NCI-H187 treated with DMSO at 0.1 percent for 48 hours (cell line): ENCODE data around the gene GPR39.
"Not testable (repeated sequence)": the region's sequence is repeated elsewhere in the genome, so short reads cannot be mapped to it uniquely, and the experiment has no call there.

Experiments used
- DNase-seq: peaks from one replicate; lab custom pipeline; 2025; lab: John Stamatoyannopoulos, UW

The GPR39 gene

GRCh38 chr2:132496555-132496954 lies 80.0 kb downstream of the GPR39 start:
- DNase-seq: no peak

GRCh38 chr2:132497591-132497990 lies 81.0 kb downstream of the GPR39 start:
- no peak for DNase-seq

- no peak for DNase-seq
These were observed 87.1 kb downstream of the GPR39 start for GRCh38 chr2:132503701-132504100.

GRCh38 chr2:132515010-132515409 lies 98.4 kb downstream of the GPR39 start:
- DNase-seq: no peak

- DNase-seq: no peak
These were observed 100.8 kb downstream of the GPR39 start for GRCh38 chr2:132517386-132517785.

GRCh38 chr2:132518302-132518701 lies 101.7 kb downstream of the GPR39 start:
- DNase-seq: no peak

GRCh38 chr2:132519566-132519965 lies 103.0 kb downstream of the GPR39 start:
- no peak for DNase-seq

GRCh38 chr2:132521341-132521740 lies 104.7 kb downstream of the GPR39 start:
- DNase-seq: no peak

GRCh38 chr2:132522901-132523300 lies 106.3 kb downstream of the GPR39 start:
- no peak for DNase-seq

- not testable (repeated sequence) for DNase-seq
These were observed 120.5 kb downstream of the GPR39 start for GRCh38 chr2:132537061-132537460.

GRCh38 chr2:132538331-132538855 lies 121.8 kb downstream of the GPR39 start:
- no peak for DNase-seq

- DNase-seq: no peak
These were observed 123.6 kb downstream of the GPR39 start for GRCh38 chr2:132540166-132540565.

GRCh38 chr2:132542953-132543569 lies 126.5 kb downstream of the GPR39 start:
- no peak for DNase-seq

- no peak for DNase-seq
These were observed 127.5 kb downstream of the GPR39 start for GRCh38 chr2:132544006-132544630.

GRCh38 chr2:132547090-132547687 lies 130.6 kb downstream of the GPR39 start:
- no peak for DNase-seq

GRCh38 chr2:132549935-132550670 lies 133.5 kb downstream of the GPR39 start:
- DNase-seq: no peak

GRCh38 chr2:132550946-132551345 lies 134.3 kb downstream of the GPR39 start:
- DNase-seq: no peak

GRCh38 chr2:132557694-132558093 lies 141.1 kb downstream of the GPR39 start:
- DNase-seq: no peak

- no peak for DNase-seq
These were observed 142.7 kb downstream of the GPR39 start for GRCh38 chr2:132559326-132559725.

- no peak for DNase-seq
These were observed 143.3 kb downstream of the GPR39 start for GRCh38 chr2:132559921-132560320.

- no peak for DNase-seq
These were observed 144.0 kb downstream of the GPR39 start for GRCh38 chr2:132560562-132560961.

GRCh38 chr2:132562245-132562644 lies 145.6 kb downstream of the GPR39 start:
- DNase-seq: no peak

GRCh38 chr2:132564065-132564464 lies 147.5 kb downstream of the GPR39 start:
- DNase-seq: no peak
